Measurements from ENCODE around the gene CARS1.

The CARS1 gene

GRCh38 chr11:2958251-2958650, 99.0 kb downstream of the CARS1 start:
- TF ChIP-seq FOXP2 (optimal IDR thresholded peaks at IDR 0.05; ENCODE audit: borderline replicate concordance, extremely low read depth, extremely low read length, insufficient read depth) (no peak), TAF1 (IDR thresholded peaks at IDR 0.05; ENCODE audit: borderline replicate concordance, insufficient read depth, low read length) (no peak), POLR2AphosphoS5 (IDR thresholded peaks at IDR 0.05; ENCODE audit: low read depth, low read length) (no peak), REST (IDR thresholded peaks at IDR 0.05; ENCODE audit: insufficient read depth in 1 of 2, low read depth in 2 of 2, low read length in 2 of 2) (no peak), SIN3A (IDR thresholded peaks at IDR 0.05; ENCODE audit: borderline replicate concordance, insufficient read depth, low read length) (no peak)

GRCh38 chr11:2955906-2956476, 101.2 kb downstream of the CARS1 start:
- TF ChIP-seq FOXP2 (optimal IDR thresholded peaks at IDR 0.05; ENCODE audit: borderline replicate concordance, extremely low read depth, extremely low read length, insufficient read depth) (no peak), TAF1 (IDR thresholded peaks at IDR 0.05; ENCODE audit: borderline replicate concordance, insufficient read depth, low read length) (no peak), POLR2AphosphoS5 (IDR thresholded peaks at IDR 0.05; ENCODE audit: low read depth, low read length) (no peak), SIN3A (IDR thresholded peaks at IDR 0.05; ENCODE audit: borderline replicate concordance, insufficient read depth, low read length) (no peak), REST (IDR thresholded peaks at IDR 0.05; ENCODE audit: insufficient read depth in 1 of 2, low read depth in 2 of 2, low read length in 2 of 2) (no peak)

- no peak for TF ChIP-seq TAF1 (IDR thresholded peaks at IDR 0.05; ENCODE audit: borderline replicate concordance, insufficient read depth, low read length)
- TF ChIP-seq REST (IDR thresholded peaks at IDR 0.05; ENCODE audit: insufficient read depth in 1 of 2, low read depth in 2 of 2, low read length in 2 of 2) = no peak
- TF ChIP-seq FOXP2 (optimal IDR thresholded peaks at IDR 0.05; ENCODE audit: borderline replicate concordance, extremely low read depth, extremely low read length, insufficient read depth) = no peak
- TF ChIP-seq SIN3A (IDR thresholded peaks at IDR 0.05; ENCODE audit: borderline replicate concordance, insufficient read depth, low read length) = no peak
- no peak for TF ChIP-seq POLR2AphosphoS5 (IDR thresholded peaks at IDR 0.05; ENCODE audit: low read depth, low read length)
Observed at GRCh38 chr11:2954263-2954662, 103.0 kb downstream of the CARS1 start.

GRCh38 chr11:2952290-2952689, 104.9 kb downstream of the CARS1 start:
- no peak for TF ChIP-seq TAF1 (IDR thresholded peaks at IDR 0.05; ENCODE audit: borderline replicate concordance, insufficient read depth, low read length)
- no peak for TF ChIP-seq REST (IDR thresholded peaks at IDR 0.05; ENCODE audit: insufficient read depth in 1 of 2, low read depth in 2 of 2, low read length in 2 of 2)
- TF ChIP-seq POLR2AphosphoS5 (IDR thresholded peaks at IDR 0.05; ENCODE audit: low read depth, low read length) = no peak
- no peak for TF ChIP-seq FOXP2 (optimal IDR thresholded peaks at IDR 0.05; ENCODE audit: borderline replicate concordance, extremely low read depth, extremely low read length, insufficient read depth)
- TF ChIP-seq SIN3A (IDR thresholded peaks at IDR 0.05; ENCODE audit: borderline replicate concordance, insufficient read depth, low read length) = no peak
